HUDEP-2 (cell line): ENCODE results near the gene ATL2.

ENCODE experiments used
- DNase-seq, 76 experiments: peaks; one replicate each; lab custom pipeline; 2025; ENCODE audit not compliant: unreplicated experiment in 76 of 76; lab: John Stamatoyannopoulos, UW

The ATL2 gene

DNA sequence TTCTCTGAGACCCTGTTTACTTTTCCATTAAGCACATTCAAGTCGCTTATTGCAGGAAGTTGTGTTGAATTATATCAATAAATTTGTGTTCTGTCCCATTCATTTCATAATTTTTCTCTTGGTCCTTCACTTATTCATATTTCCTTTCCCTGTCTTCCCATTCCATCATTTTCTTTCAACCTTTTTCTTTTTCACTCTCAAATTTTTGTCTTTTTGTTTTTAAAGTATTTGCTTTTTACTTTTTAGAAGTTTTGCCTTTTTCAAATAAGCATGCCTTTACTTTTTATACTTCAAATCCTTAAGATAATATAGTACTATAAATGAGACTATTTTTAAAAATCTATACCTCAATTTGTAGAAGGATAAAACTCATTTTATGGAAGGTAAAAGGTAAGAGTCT lies 120.5 kb downstream of the ATL2 start:
- DNase-seq: no peak

GRCh38 chr2:38255211-38255610 lies 121.9 kb downstream of the ATL2 start:
- no peak for DNase-seq

DNA sequence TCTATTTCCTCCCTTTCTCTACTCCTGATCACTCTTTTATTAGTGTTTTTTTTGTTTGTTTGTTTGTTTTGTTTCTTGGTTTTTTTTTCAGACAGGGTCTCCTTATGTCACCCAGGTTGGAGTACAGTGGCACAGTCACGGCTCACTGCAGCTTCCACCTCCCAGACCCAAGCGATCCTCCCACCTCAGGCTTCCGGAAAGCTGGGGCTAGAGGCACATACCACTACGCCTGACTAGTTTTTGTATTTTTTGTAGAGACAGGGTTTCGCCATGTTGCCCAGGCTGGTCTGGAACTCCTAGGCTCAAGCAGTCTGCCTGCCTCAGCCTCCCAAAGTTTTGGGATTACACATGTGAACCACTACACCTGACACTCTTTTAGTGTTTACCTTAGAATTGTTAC lies 122.3 kb downstream of the ATL2 start:
- DNase-seq: no peak

GRCh38 chr2:38251940-38252339 lies 125.1 kb downstream of the ATL2 start:
- DNase-seq: no peak

DNA sequence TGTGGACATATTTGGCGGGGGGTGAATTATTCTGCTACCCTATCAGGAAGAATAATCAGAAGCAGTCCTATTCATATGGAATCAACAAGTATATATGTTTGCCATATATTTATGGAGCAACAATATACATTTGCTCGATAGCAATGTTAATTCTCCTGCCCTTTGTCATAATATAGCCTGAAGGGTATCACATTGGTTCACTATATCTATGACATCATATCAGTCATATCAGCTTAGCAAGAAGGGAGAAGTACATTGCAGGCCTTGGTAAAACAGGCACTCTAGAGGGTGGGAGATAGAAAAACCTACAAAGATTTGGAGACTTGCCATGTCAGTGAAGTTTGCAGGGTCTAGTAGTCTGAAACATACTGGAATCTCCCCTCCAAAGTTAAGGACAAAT lies 128.4 kb downstream of the ATL2 start:
- no peak for DNase-seq

DNA sequence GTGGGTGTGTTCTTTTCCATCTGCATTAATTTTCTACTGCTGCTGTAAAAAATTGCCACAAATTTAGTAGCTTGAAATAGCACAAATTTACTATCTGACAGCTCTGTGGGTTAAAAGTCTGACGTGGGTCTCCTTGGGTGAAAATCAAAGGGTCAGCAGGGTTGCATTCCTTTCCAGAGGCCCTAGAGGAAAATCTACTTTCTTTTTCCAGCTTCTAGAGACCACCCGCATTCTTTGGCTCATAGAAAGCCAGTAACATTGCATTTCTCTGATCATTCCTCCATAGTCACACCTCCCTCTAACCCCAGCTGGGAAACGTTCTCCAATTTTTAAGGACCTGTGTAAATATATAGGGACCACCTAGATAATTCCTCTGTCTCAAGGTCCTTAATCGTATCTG lies 128.8 kb downstream of the ATL2 start:
- no peak for DNase-seq

GRCh38 chr2:38246105-38246504 lies 131.0 kb downstream of the ATL2 start:
- no peak for DNase-seq

DNA sequence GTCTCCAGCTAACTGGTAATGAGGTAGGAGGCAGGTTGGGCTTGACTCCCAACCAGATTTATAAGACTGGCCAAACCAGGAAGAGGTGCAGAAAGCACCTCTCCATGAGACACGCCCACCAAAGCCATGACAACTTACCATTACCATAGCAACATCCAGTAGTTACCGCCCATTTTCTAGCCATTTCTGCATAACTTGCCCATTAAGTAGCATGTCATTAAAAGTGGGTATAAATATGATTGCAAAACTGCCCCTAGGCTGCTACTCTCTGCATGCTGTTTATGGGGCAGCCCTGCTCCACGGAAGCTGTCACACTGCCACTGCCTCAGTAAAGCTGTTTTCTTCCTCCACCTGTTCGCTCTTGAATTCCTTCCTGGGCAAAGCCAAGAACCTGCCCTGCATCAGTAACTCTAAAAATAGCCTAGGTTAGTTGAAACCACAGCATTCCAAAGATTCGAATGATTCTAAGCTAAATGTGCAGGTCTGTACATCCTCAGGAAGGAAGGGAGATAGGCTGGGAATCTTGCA lies 131.9 kb downstream of the ATL2 start:
- no peak for DNase-seq

- no peak for DNase-seq
These were observed 132.8 kb downstream of the ATL2 start for GRCh38 chr2:38244301-38244700.
